HCT116 (cell line): ENCODE measurements around the gene BBS9. TPM values are rescaled to one million over a fixed set of nuclear protein-coding genes. Genes with fewer than 3 reads are reported as not detected.

Experiments
- ATAC-seq: fragments of 200-7000 bp; cut with Tn5 transposase; 2 replicates; pipeline ENCODE4 v1.9.1; 2020; ENCODE audit warnings: mild to moderate bottlenecking, moderate library complexity
- BruUV-seq: library from RNA; stranded (reverse); fragments of 400-500 nt; replicated peaks from 2 replicates; lab custom pipeline; 2021; lab: Mats Ljungman, UMichigan
- CTCF ChIA-PET: fragments of 300-600 bp; sonication (Branson Sonifier 250); formaldehyde crosslinking; loops from one replicate; lab custom pipeline; 2021; ENCODE audit warnings: antibody characterized with exemption; lab: Charles Lee
- POLR2A ChIA-PET: fragments of 300-600, 350-600 bp; sonication (Branson Sonifier 250); formaldehyde crosslinking; loops from one replicate; lab custom pipeline; 2021; ENCODE audit warnings: antibody characterized with exemption; lab: Charles Lee
- RAD21 ChIA-PET, 2 experiments: fragments of 300-600 bp; sonication (Branson Sonifier 250); formaldehyde crosslinking; loops; one replicate each; lab custom pipeline; 2023; ENCODE audit warnings: low total read pairs in 2 of 2; ENCODE audit not compliant: uncharacterized antibody in 2 of 2, unreplicated experiment in 2 of 2, low non-redundant PET in 1 of 2; lab: Charles Lee
- DNase-seq: peaks from one replicate; pipeline ENCODE4 v3.0.0-alpha.2; 2010; ENCODE audit warnings: low read depth, low spot score
- H2AFZ ChIP-seq: fragments of 200-600 bp; shearing (Covaris generic), sonication (generic); 2 replicates; pipeline ENCODE4 v1.6.1; 2017; ENCODE audit warnings: low read depth, mixed run types, mixed read lengths, antibody characterized with exemption, low read length; ENCODE audit not compliant: poor library complexity, severe bottlenecking
- H3K27ac ChIP-seq: 2 replicates; pipeline ENCODE4 v1.5.1; 2012; ENCODE audit warnings: low read depth, low read length
- H3K27me3 ChIP-seq: fragments of 200-600 bp; sonication (generic); 2 replicates; pipeline ENCODE4 v1.6.1; 2016; ENCODE audit warnings: mixed run types, low read length, mixed read lengths; ENCODE audit not compliant: insufficient read depth
- H3K36me3 ChIP-seq, 2 experiments: fragments of 200-500 bp in 1 of 2; fragments of 200-600 bp in 1 of 2; sonication (Bioruptor generic) in 1 of 2; sonication (generic) in 1 of 2; 2 replicates each; pipeline versions ENCODE4 v1.5.1 to v1.6.1; 2014 to 2016; ENCODE audit warnings: low read length in 2 of 2, inconsistent platforms in 1 of 2, mixed read lengths in 1 of 2, mixed run types in 1 of 2; ENCODE audit not compliant: insufficient read depth in 2 of 2, control insufficient read depth in 1 of 2
- H3K4me1 ChIP-seq, 2 experiments: fragments of 200-600 bp in 1 of 2; sonication (generic) in 1 of 2; 2 replicates each; pipeline versions ENCODE4 v1.5.1 to v1.6.1; 2012 to 2017; ENCODE audit warnings: low read length in 2 of 2, inconsistent platforms in 1 of 2, mild to moderate bottlenecking in 1 of 2, mixed read lengths in 1 of 2, mixed run types in 1 of 2, moderate library complexity in 1 of 2; ENCODE audit not compliant: insufficient read depth in 2 of 2, control insufficient read depth in 1 of 2
- H3K4me2 ChIP-seq: fragments of 200-600 bp; sonication (generic); 2 replicates; pipeline ENCODE4 v1.6.1; 2017; ENCODE audit warnings: mixed run types, low read length, mixed read lengths
- H3K4me3 ChIP-seq, 2 experiments: fragments of 200-600 bp in 1 of 2; sonication (generic) in 1 of 2; replicated peaks in 1 of 2; 2 replicates each; pipeline ENCODE4 v1.5.1; 2011 to 2016; ENCODE audit warnings: low read length in 2 of 2, control low read depth in 1 of 2, low read depth in 1 of 2, mild to moderate bottlenecking in 1 of 2, mixed read lengths in 1 of 2, mixed run types in 1 of 2
- H3K79me2 ChIP-seq: fragments of 200-600 bp; sonication (generic); 2 replicates; pipeline ENCODE4 v1.6.1; 2017; ENCODE audit warnings: mild to moderate bottlenecking, mixed run types, low read length, moderate library complexity, mixed read lengths; ENCODE audit not compliant: insufficient read depth
- H3K9ac ChIP-seq: fragments of 200-600 bp; sonication (generic); 2 replicates; pipeline ENCODE4 v1.6.1; 2016; ENCODE audit warnings: low read length, mixed read lengths
- H3K9me2 ChIP-seq: fragments of 200-600 bp; sonication (generic), shearing (Covaris generic); 2 replicates; pipeline ENCODE4 v1.6.1; 2017; ENCODE audit warnings: mixed run types, mild to moderate bottlenecking, moderate library complexity; ENCODE audit not compliant: insufficient read depth
- H3K9me3 ChIP-seq, 2 experiments: fragments of 200-500 bp in 1 of 2; fragments of 200-600 bp in 1 of 2; sonication (Bioruptor generic) in 1 of 2; sonication (generic) in 1 of 2; 2 replicates each; pipeline ENCODE4 v1.6.1; 2014 to 2017; ENCODE audit warnings: low read length in 2 of 2, mixed read lengths in 2 of 2, inconsistent platforms in 1 of 2, low read depth in 1 of 2, mild to moderate bottlenecking in 1 of 2, mixed run types in 1 of 2, moderate library complexity in 1 of 2; ENCODE audit not compliant: control insufficient read depth in 1 of 2, insufficient read depth in 1 of 2
- H4K20me1 ChIP-seq: fragments of 200-600 bp; sonication (generic), shearing (Covaris generic); 2 replicates; pipeline ENCODE4 v1.6.1; 2017; ENCODE audit warnings: mixed run types, mild to moderate bottlenecking, moderate library complexity; ENCODE audit not compliant: insufficient read depth
- CTCF ChIP-seq, 3 experiments: fragments of 200-600 bp in 1 of 3; sonication (generic) in 1 of 3; IDR thresholded peaks in 2 of 3; conservative IDR thresholded peaks in 1 of 3; 2 replicates each; pipeline ENCODE4 v1.5.1; 2012 to 2017; ENCODE audit warnings: low read depth in 2 of 3, low read length in 2 of 3, antibody characterized with exemption in 1 of 3, borderline replicate concordance in 1 of 3, control low read depth in 1 of 3, mild to moderate bottlenecking in 1 of 3, mixed read lengths in 1 of 3, mixed run types in 1 of 3, moderate library complexity in 1 of 3; ENCODE audit not compliant: insufficient read depth in 1 of 3
- EGR1 ChIP-seq: IDR thresholded peaks from 2 replicates; pipeline ENCODE4 v1.6.1; 2012; ENCODE audit warnings: low read depth
- JUND ChIP-seq: IDR thresholded peaks from 2 replicates; pipeline ENCODE4 v1.6.1; 2012
- RAD21 ChIP-seq: IDR thresholded peaks from 2 replicates; pipeline ENCODE4 v1.6.1; 2012; ENCODE audit warnings: low read depth, mild to moderate bottlenecking
- REST ChIP-seq: IDR thresholded peaks from 2 replicates; pipeline ENCODE4 v1.6.1; 2012; ENCODE audit warnings: low read depth
- ZBTB33 ChIP-seq: IDR thresholded peaks from 2 replicates; pipeline ENCODE4 v1.6.1; 2011; ENCODE audit warnings: mild to moderate bottlenecking, low read length, moderate library complexity; ENCODE audit not compliant: insufficient replicate concordance; ENCODE audit errors: extremely low read depth
- ZNF274 ChIP-seq: fragments of 200-500 bp; sonication (Bioruptor generic); IDR thresholded peaks from 2 replicates; pipeline ENCODE4 v1.6.1; 2014; ENCODE audit warnings: mild to moderate bottlenecking, low read depth, low read length, inconsistent platforms
- intact Hi-C: fragments of 100-400 bp; cut with micrococcal nuclease; formaldehyde crosslinking; loops from 2 replicates; pipeline ENCODE4 v1.10.0; 2022
- total RNA-seq: library from RNA; stranded (reverse); gene quantifications from one replicate; pipeline ENCODE4 v1.2.1, GENCODE V29; 2021; ENCODE audit not compliant: unreplicated experiment

The BBS9 gene
- total RNA-seq, 1 experiment from 2014 or later = 7.1 TPM

- no peak overlapping the region for H3K4me2 ChIP-seq
- H3K9me3 ChIP-seq = no peaks in the 10 kb centered on the region
- TF ChIP-seq REST (no peak), ZNF274 (no peak), CTCF (IDR thresholded peaks at IDR 0.05 in 2 of 3, conservative IDR thresholded peaks at IDR 0.05 in 1 of 3; ENCODE audit: borderline replicate concordance in 1 of 3, insufficient read depth in 1 of 3, low read depth in 2 of 3, low read length in 2 of 3) (peak; percentile 49 to 81 (median 65); a peak in 5 of 6 replicates), RAD21 (peak; percentile 88), EGR1 (no peak), JUND (no peak), ZBTB33 (no peak)
- TF ChIP-seq, all 23 proteins: peak for 2
Measured at GRCh38 chr7:33185786-33186185, 56.4 kb downstream of the BBS9 start.

More at GRCh38 chr7:33185786-33186185, 56.4 kb downstream of the BBS9 start:
- Histone ChIP-seq H3K9ac (no peak overlapping the region), H4K20me1 (no peaks in the 10 kb centered on the region), H3K27me3 (no peaks in the 10 kb centered on the region), H3K4me1 (no peaks in the 10 kb centered on the region), H3K4me3 (no peak overlapping the region), H3K36me3 (no peaks in the 10 kb centered on the region), H2AFZ (no peak overlapping the region), H3K79me2 (no peaks in the 10 kb centered on the region), H3K9me2 (no peaks in the 10 kb centered on the region), H3K27ac (no peak overlapping the region)
- ChIA-PET RAD21 (interaction anchor here in 1 of 2 experiments (0.7 kb wide), 1 partner anchor 902 kb away, joined by 3 read pairs; no protein-coding TSS in a partner anchor), CTCF (interaction anchor here (1.2 to 2.9 kb wide), 3 partner anchors 238 to 902 kb away, joined by 3 to 17 read pairs (median 13); no protein-coding TSS in a partner anchor), POLR2A (no interaction called here)
- intact Hi-C loops = loop anchor here (1.0 to 10.0 kb wide), 4 partner anchors 569 to 1409 kb away; no protein-coding TSS in a partner anchor
- DNase-seq (peak; percentile 34), ATAC-seq (peak; percentile 91)
- BruUV-seq = no TSS peak
